CD4-positive, alpha-beta T cell (primary cell): Measurements from ENCODE around the gene SCRN1. TPM values are rescaled to one million over a fixed set of nuclear protein-coding genes. Genes with fewer than 3 reads are reported as not detected.
A peak's percentile ranks its signal among the peaks of the same experiment; 100 is the strongest.

Source experiments
- ATAC-seq: fragments of 200-7000 bp; cut with Tn5 transposase; one replicate; pipeline ENCODE4 v1.10.0; 2022; ENCODE audit warnings: mild to moderate bottlenecking; ENCODE audit not compliant: poor library complexity
- CTCF ChIA-PET: fragments of 350-600 bp; sonication (Branson Sonifier 250); formaldehyde crosslinking; loops from one replicate; lab custom pipeline; 2021; ENCODE audit warnings: antibody characterized with exemption, inconsistent platforms; lab: Charles Lee
- POLR2A ChIA-PET: fragments of 350-600 bp; sonication (Branson Sonifier 250); formaldehyde crosslinking; loops from one replicate; lab custom pipeline; 2021; ENCODE audit warnings: antibody characterized with exemption, inconsistent platforms; lab: Charles Lee
- DNase-seq, 14 experiments: peaks; one replicate each; pipeline ENCODE4 v3.0.0-alpha.2; 2013 to 2020; ENCODE audit warnings: mixed read lengths in 2 of 14
- H3K27ac ChIP-seq, 2 donors: one replicate each; pipeline versions ENCODE4 v1.5.1 to v1.7.0; 2013; ENCODE audit warnings: low read length in 2 of 2, low read depth in 1 of 2, mild to moderate bottlenecking in 1 of 2
- H3K27me3 ChIP-seq, 2 experiments: 1 replicate in 1 of 2; 2 replicates in 1 of 2; pipeline versions ENCODE4 v1.6.1 to v1.7.0; 2013; ENCODE audit warnings: low read length in 2 of 2, control low read depth in 1 of 2, mild to moderate bottlenecking in 1 of 2, moderate library complexity in 1 of 2; ENCODE audit not compliant: insufficient read depth in 2 of 2, control insufficient read depth in 1 of 2
- H3K36me3 ChIP-seq: one replicate; pipeline ENCODE4 v1.6.1; 2013; ENCODE audit warnings: low read length, control low read depth; ENCODE audit not compliant: insufficient read depth
- H3K4me1 ChIP-seq: one replicate; pipeline ENCODE4 v1.6.1; 2013; ENCODE audit warnings: low read length, control low read depth; ENCODE audit not compliant: insufficient read depth
- H3K4me3 ChIP-seq: one replicate; pipeline ENCODE4 v1.5.1; 2013; ENCODE audit warnings: mild to moderate bottlenecking, low read length, moderate library complexity
- H3K9me3 ChIP-seq, 2 experiments: 1 replicate in 1 of 2; 2 replicates in 1 of 2; pipeline versions ENCODE4 v1.6.1 to v1.7.0; 2013; ENCODE audit warnings: low read length in 2 of 2, mild to moderate bottlenecking in 2 of 2, control low read depth in 1 of 2, moderate library complexity in 1 of 2; ENCODE audit not compliant: control insufficient read depth in 1 of 2, insufficient read depth in 1 of 2
- H3K27ac Mint-ChIP-seq: one replicate; pipeline ENCODE4 v1.8.0; 2020; ENCODE audit warnings: mixed read lengths
- H3K27me3 Mint-ChIP-seq: one replicate; pipeline ENCODE4 v1.8.0; 2021; ENCODE audit warnings: mixed read lengths
- H3K36me3 Mint-ChIP-seq: one replicate; pipeline ENCODE4 v1.8.0; 2021; ENCODE audit warnings: low read depth, mixed read lengths
- H3K4me1 Mint-ChIP-seq: one replicate; pipeline ENCODE4 v1.8.0; 2021; ENCODE audit warnings: low read depth, mixed read lengths
- H3K4me3 Mint-ChIP-seq: one replicate; pipeline ENCODE4 v1.8.0; 2020; ENCODE audit warnings: mild to moderate bottlenecking, mixed read lengths
- H3K9me3 Mint-ChIP-seq: one replicate; pipeline ENCODE4 v1.8.0; 2020; ENCODE audit warnings: mixed read lengths
- intact Hi-C, 2 experiments: fragments of 100-400 bp; cut with DNase I in 1 of 2; cut with micrococcal nuclease in 1 of 2; formaldehyde crosslinking; loops; one replicate each; pipeline versions ENCODE4 v1.15.1 to v1.9.0; 2023 to 2025; cut with DNase I, micrococcal nuclease
- total RNA-seq, 174 experiments: library from RNA in 2 of 174; stranded (reverse) in 2 of 174; gene quantifications; one replicate each; pipeline ENCODE4 v1.2.3 and lab custom pipeline; 2021 to 2026
- TF ChIP-seq, protein P1 (sequence below): fragments of 200-600 bp; IDR thresholded peaks from one replicate; pipeline ENCODE4 v1.8.0; 2022; ENCODE audit warnings: antibody characterized with exemption, mild to moderate bottlenecking

SCRN1 gene
- total RNA-seq, 2 experiments from 2014 or later = 2.4 to 3.2 TPM

DNA sequence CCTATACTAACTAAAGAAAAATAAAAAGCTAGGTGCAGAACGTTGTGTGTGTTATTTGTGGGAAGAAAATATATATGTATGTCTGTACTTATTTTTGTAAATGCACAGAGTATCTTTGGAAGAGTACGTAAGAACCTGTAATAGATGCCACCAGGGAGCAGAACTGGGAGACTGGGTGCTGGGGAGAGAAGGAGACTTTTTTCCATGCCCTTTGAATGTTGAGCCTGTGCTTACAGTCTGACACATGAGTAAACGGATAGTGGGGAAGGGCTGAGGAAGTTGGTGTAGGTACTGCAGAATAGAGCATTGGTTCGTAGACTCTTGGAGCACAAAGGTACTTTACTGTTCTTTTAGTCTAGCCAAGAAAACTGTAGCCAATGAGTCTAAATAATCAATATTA is 1.3 kb upstream of the SCRN1 start:
- TF ChIP-seq, protein P1, sequence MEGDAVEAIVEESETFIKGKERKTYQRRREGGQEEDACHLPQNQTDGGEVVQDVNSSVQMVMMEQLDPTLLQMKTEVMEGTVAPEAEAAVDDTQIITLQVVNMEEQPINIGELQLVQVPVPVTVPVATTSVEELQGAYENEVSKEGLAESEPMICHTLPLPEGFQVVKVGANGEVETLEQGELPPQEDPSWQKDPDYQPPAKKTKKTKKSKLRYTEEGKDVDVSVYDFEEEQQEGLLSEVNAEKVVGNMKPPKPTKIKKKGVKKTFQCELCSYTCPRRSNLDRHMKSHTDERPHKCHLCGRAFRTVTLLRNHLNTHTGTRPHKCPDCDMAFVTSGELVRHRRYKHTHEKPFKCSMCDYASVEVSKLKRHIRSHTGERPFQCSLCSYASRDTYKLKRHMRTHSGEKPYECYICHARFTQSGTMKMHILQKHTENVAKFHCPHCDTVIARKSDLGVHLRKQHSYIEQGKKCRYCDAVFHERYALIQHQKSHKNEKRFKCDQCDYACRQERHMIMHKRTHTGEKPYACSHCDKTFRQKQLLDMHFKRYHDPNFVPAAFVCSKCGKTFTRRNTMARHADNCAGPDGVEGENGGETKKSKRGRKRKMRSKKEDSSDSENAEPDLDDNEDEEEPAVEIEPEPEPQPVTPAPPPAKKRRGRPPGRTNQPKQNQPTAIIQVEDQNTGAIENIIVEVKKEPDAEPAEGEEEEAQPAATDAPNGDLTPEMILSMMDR = no peak
- H3K27me3 ChIP-seq = peaks cover 23 to 32% of the 10 kb centered on the region in 2 experiments
- H3K4me3 Mint-ChIP-seq = peak overlapping the region; percentile 59
- intact Hi-C loops = loop anchor here in 1 of 2 experiments (5.0 kb wide), 1 partner anchor 36 kb away; the partner anchor contains the start of genes FKBP14 and PLEKHA8
- H3K9me3 Mint-ChIP-seq = no peaks in the 10 kb centered on the region
- H3K27ac ChIP-seq = no peak overlapping the region
- H3K27me3 Mint-ChIP-seq = peaks cover 49% of the 10 kb centered on the region
- DNase-seq (no peak), ATAC-seq (no peak)
- peaks cover 14 to 21% of the 10 kb centered on the region in 2 experiments for H3K9me3 ChIP-seq
- ChIA-PET POLR2A (interaction anchor here (0.6 kb wide), 1 partner anchor 1163 kb away, joined by 3 read pairs; no protein-coding TSS in a partner anchor), CTCF (no interaction called here)
- peaks cover 8% of the 10 kb centered on the region for H3K4me1 Mint-ChIP-seq
- H3K36me3 ChIP-seq = no peaks in the 10 kb centered on the region
- H3K27ac Mint-ChIP-seq = no peak overlapping the region
- H3K4me3 ChIP-seq = no peak overlapping the region
- no peaks in the 10 kb centered on the region for H3K36me3 Mint-ChIP-seq
- peaks cover 9% of the 10 kb centered on the region for H3K4me1 ChIP-seq

DNA sequence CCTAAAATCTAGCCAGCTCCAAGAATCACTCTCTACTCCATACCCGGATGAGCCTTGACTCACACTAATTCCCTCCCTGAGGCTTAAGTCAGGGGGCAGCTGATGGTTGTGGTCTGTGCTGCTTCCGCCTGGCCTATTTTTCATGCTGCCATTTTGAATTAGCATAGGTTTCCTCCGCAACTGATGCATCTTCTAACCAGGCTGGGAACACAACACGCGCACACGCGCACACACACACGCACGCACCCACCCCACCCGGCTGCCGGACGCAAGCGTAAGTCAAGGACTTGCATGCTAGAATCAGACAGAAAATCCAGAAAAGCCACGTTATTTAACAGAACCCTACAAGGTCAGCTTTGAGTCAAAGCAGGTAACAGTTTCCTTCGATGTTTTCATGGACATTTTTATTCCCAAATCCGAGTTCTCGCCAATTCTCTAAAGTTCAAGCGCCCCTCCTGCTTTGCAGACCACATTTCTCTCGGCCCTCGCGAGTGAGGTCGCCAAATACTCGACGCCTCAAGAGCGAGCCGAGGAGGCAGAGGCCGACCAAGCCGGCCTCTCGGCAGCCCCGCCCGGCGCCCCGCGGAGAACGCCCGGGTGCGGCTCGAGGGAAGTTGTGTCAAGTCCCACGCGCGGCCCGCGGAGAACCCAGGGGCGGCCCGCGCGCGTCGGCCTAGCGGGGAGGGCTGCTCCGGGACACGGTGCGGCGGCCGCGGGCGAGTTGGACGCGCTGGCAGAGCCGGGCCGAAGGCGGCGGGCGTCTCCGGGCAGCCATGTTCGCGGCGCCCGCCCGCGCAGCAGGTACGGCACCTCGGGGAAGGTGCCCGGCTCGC is 961 bp downstream of the SCRN1 start:
- H3K27ac ChIP-seq = no peak overlapping the region
- peak overlapping the region; percentile 90 for H3K4me3 Mint-ChIP-seq
- H3K4me1 Mint-ChIP-seq = peaks cover 8% of the 10 kb centered on the region
- H3K36me3 ChIP-seq = no peaks in the 10 kb centered on the region
- POLR2A ChIA-PET = interaction anchor here (1.1 to 1.5 kb wide), 3 partner anchors 19 to 41 kb away, joined by 3 to 7 read pairs (median 3); partner anchors contain the start of gene FKBP14
- TF ChIP-seq, protein P1 = no peak
- peak overlapping the region; percentile 50 for H3K27ac Mint-ChIP-seq
- DNase-seq (peak in 9 of 14 experiments; percentile 2 to 58 (median 33)), ATAC-seq (peak; percentile 41)
- H3K27me3 Mint-ChIP-seq = peaks cover 58% of the 10 kb centered on the region
- no peaks in the 10 kb centered on the region for H3K9me3 Mint-ChIP-seq
- H3K36me3 Mint-ChIP-seq = no peaks in the 10 kb centered on the region
- peak overlapping the region; percentile 59 for H3K4me3 ChIP-seq
- CTCF ChIA-PET = no interaction called here
- intact Hi-C loops = no loop called here
- H3K27me3 ChIP-seq = peaks cover 23 to 32% of the 10 kb centered on the region in 2 experiments
- H3K4me1 ChIP-seq = peaks cover 9% of the 10 kb centered on the region
- H3K9me3 ChIP-seq = peaks cover 10 to 16% of the 10 kb centered on the region in 2 experiments

DNA sequence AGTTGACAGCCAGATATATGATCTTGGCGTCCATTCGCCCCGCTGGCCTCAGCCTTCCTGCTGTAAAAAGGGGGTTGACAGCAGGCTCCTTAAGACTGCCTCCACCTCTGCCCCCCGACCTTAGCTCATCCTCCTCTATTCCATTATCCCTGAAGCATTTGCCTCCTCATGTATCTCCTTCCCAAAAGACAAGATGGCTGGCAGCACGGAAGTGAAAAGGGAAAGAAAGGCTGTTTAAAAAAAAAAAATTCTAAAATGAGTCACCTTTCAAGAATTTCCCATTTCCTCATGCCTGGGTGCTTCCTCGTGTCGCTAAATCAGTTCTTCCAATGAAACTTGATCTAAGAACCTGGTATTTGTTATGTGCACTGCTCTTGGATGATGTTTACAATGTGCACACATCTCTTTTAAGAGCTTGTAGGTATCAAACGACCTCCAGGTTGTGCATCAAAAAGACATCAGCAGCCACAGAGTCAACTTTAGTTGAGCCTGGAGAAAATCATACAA is 1.7 kb downstream of the SCRN1 start:
- CTCF ChIA-PET = no interaction called here
- DNase-seq = peak in 2 of 14 experiments; percentile 37 to 44
- TF ChIP-seq, protein P1 = no peak
- Histone ChIP-seq H3K36me3 (no peaks in the 10 kb centered on the region), H3K27ac (no peak overlapping the region), H3K9me3 (peaks cover 3 to 12% of the 10 kb centered on the region in 2 experiments), H3K4me1 (peaks cover 9% of the 10 kb centered on the region), H3K27me3 (peaks cover 23 to 32% of the 10 kb centered on the region in 2 experiments), H3K4me3 (no peak overlapping the region)
- Mint-ChIP-seq H3K27me3 (peaks cover 59% of the 10 kb centered on the region), H3K4me3 (peak overlapping the region; percentile 90), H3K4me1 (peaks cover 8% of the 10 kb centered on the region), H3K27ac (no peak overlapping the region), H3K9me3 (no peaks in the 10 kb centered on the region), H3K36me3 (no peaks in the 10 kb centered on the region)
- intact Hi-C loops = no loop called here
- no peak for ATAC-seq
- POLR2A ChIA-PET = interaction anchor here (0.6 to 1.5 kb wide), 4 partner anchors 18 to 53 kb away, joined by 3 to 7 read pairs (median 3); partner anchors contain the start of gene FKBP14
